Caco-2 (cell line): ENCODE results near the gene KMT2A. TPM values are rescaled to one million over a fixed set of nuclear protein-coding genes. Genes with fewer than 3 reads are reported as not detected.

Experiments
- BruUV-seq: library from RNA; stranded (reverse); fragments of 400-500 nt; replicated peaks from 2 replicates; lab custom pipeline; 2021; lab: Mats Ljungman, UMichigan
- CTCF ChIA-PET: fragments of 300-600 bp; sonication (Branson Sonifier 250); formaldehyde crosslinking; loops from one replicate; lab custom pipeline; 2022; ENCODE audit warnings: antibody characterized with exemption; lab: Charles Lee
- POLR2A ChIA-PET: fragments of 300-600 bp; sonication (Branson Sonifier 250); formaldehyde crosslinking; loops from one replicate; lab custom pipeline; 2022; ENCODE audit warnings: antibody characterized with exemption; lab: Charles Lee
- DNase-seq, 2 experiments: peaks; one replicate each; pipeline versions ENCODE4 v3.0.0 to v3.0.0-alpha.2; 2020 to 2022
- H3K27me3 ChIP-seq: replicated peaks from 2 replicates; pipeline ENCODE4 v1.6.0; 2011; ENCODE audit warnings: low read length; ENCODE audit not compliant: control insufficient read depth, insufficient read depth
- H3K36me3 ChIP-seq: 2 replicates; pipeline ENCODE4 v1.5.1; 2011; ENCODE audit warnings: low read length; ENCODE audit not compliant: control insufficient read depth, insufficient read depth
- H3K4me1 ChIP-seq: fragments of 250-450 bp; sonication (Bioruptor Pico); 2 replicates; pipeline ENCODE4 v1.5.1; 2020; ENCODE audit warnings: mild to moderate bottlenecking
- H3K4me3 ChIP-seq: 2 replicates; pipeline ENCODE4 v1.5.1; 2011; ENCODE audit warnings: low read depth, mild to moderate bottlenecking, control low read depth, low read length
- H3K9me3 ChIP-seq: fragments of 250-450 bp; sonication (Bioruptor Pico); 2 replicates; pipeline ENCODE4 v1.5.1; 2020; ENCODE audit warnings: mild to moderate bottlenecking, moderate library complexity
- H3K27ac Mint-ChIP-seq: one replicate; pipeline ENCODE4 v1.8.0; 2022; ENCODE audit warnings: mixed read lengths; ENCODE audit not compliant: unreplicated experiment
- H3K27me3 Mint-ChIP-seq: one replicate; pipeline ENCODE4 v1.8.0; 2022; ENCODE audit warnings: mixed read lengths; ENCODE audit not compliant: insufficient read depth, unreplicated experiment
- H3K36me3 Mint-ChIP-seq: one replicate; pipeline ENCODE4 v1.8.0; 2022; ENCODE audit warnings: mild to moderate bottlenecking, mixed read lengths; ENCODE audit not compliant: insufficient read depth, unreplicated experiment
- H3K4me1 Mint-ChIP-seq: one replicate; pipeline ENCODE4 v1.8.0; 2022; ENCODE audit warnings: low read depth, mixed read lengths; ENCODE audit not compliant: unreplicated experiment
- H3K4me3 Mint-ChIP-seq: one replicate; pipeline ENCODE4 v1.8.0; 2022; ENCODE audit warnings: mild to moderate bottlenecking, moderate library complexity, mixed read lengths; ENCODE audit not compliant: unreplicated experiment
- H3K9me3 Mint-ChIP-seq: one replicate; pipeline ENCODE4 v1.8.0; 2022; ENCODE audit warnings: mixed read lengths; ENCODE audit not compliant: unreplicated experiment
- CTCF ChIP-seq, 2 experiments: fragments of 200-600 bp in 1 of 2; IDR thresholded peaks; 1 replicate in 1 of 2; 2 replicates in 1 of 2; pipeline versions ENCODE4 v1.5.1 to v1.8.0; 2011 to 2022; ENCODE audit warnings: antibody characterized with exemption in 1 of 2, control low read depth in 1 of 2, inconsistent platforms in 1 of 2, low read depth in 1 of 2, low read length in 1 of 2, mild to moderate bottlenecking in 1 of 2, moderate library complexity in 1 of 2; ENCODE audit not compliant: insufficient read depth in 1 of 2, severe bottlenecking in 1 of 2, unreplicated experiment in 1 of 2
- intact Hi-C: fragments of 100-400 bp; cut with micrococcal nuclease; formaldehyde crosslinking; loops from one replicate; pipeline ENCODE4 v1.10.0; 2022; ENCODE audit not compliant: unreplicated experiment
- total RNA-seq: library from RNA; stranded (reverse); gene quantifications from 2 replicates; pipeline ENCODE4 v1.2.3, GENCODE V29; 2022

Gene KMT2A
- total RNA-seq, 1 experiment from 2014 or later, result 93.9 TPM

GRCh38 chr11:118430956-118431355 is 5.3 kb upstream of the KMT2A start:
- Histone ChIP-seq H3K36me3 (no peaks in the 10 kb centered on the region), H3K27me3 (no peaks in the 10 kb centered on the region), H3K4me3 (no peak overlapping the region), H3K4me1 (peaks cover 10% of the 10 kb centered on the region), H3K9me3 (no peaks in the 10 kb centered on the region)
- no peak overlapping the region for H3K27ac Mint-ChIP-seq
- intact Hi-C loops, result no loop called here
- peaks cover 3% of the 10 kb centered on the region for H3K36me3 Mint-ChIP-seq
- DNase-seq, result peak in 1 of 2 experiments; percentile 32
- H3K4me3 Mint-ChIP-seq, result no peak overlapping the region
- no peaks in the 10 kb centered on the region for H3K9me3 Mint-ChIP-seq
- no peaks in the 10 kb centered on the region for H3K27me3 Mint-ChIP-seq
- peaks cover 19% of the 10 kb centered on the region for H3K4me1 Mint-ChIP-seq
- TF ChIP-seq CTCF (IDR thresholded peaks at IDR 0.05; ENCODE audit: insufficient read depth in 1 of 2, low read depth in 1 of 2, low read length in 1 of 2, severe bottlenecking in 1 of 2, unreplicated experiment in 1 of 2), result peak; percentile 23 to 32
- CTCF ChIA-PET, result interaction anchor here (0.6 to 1.1 kb wide), 2 partner anchors 139 to 232 kb away, joined by 3 read pairs; no protein-coding TSS in a partner anchor
- POLR2A ChIA-PET, result no interaction called here
- BruUV-seq, result no TSS peak

- Histone ChIP-seq H3K36me3 (no peaks in the 10 kb centered on the region), H3K4me1 (peaks cover 17% of the 10 kb centered on the region), H3K4me3 (peak overlapping the region; percentile 97), H3K9me3 (no peaks in the 10 kb centered on the region), H3K27me3 (no peaks in the 10 kb centered on the region)
- ChIA-PET POLR2A (interaction anchor here (0.5 kb wide), 1 partner anchor 19 kb away, joined by 4 read pairs; no protein-coding TSS in a partner anchor), CTCF (interaction anchor here (1.0 kb wide), 1 partner anchor 205 kb away, joined by 3 read pairs; no protein-coding TSS in a partner anchor)
- Mint-ChIP-seq H3K4me1 (peaks cover 21% of the 10 kb centered on the region), H3K36me3 (peaks cover 25% of the 10 kb centered on the region), H3K9me3 (no peaks in the 10 kb centered on the region), H3K27me3 (no peaks in the 10 kb centered on the region), H3K4me3 (peak overlapping the region; percentile 82), H3K27ac (peak overlapping the region; percentile 88)
- TF ChIP-seq CTCF (IDR thresholded peaks at IDR 0.05; ENCODE audit: insufficient read depth in 1 of 2, low read depth in 1 of 2, low read length in 1 of 2, severe bottlenecking in 1 of 2, unreplicated experiment in 1 of 2), result no peak
- intact Hi-C loops, result no loop called here
- BruUV-seq, result no TSS peak
- no peak for DNase-seq
Measured at GRCh38 chr11:118434123-118434552, 2.2 kb upstream of the KMT2A start.

- DNase-seq, result peak; percentile 69 to 72
- H3K36me3 Mint-ChIP-seq, result peaks cover 28% of the 10 kb centered on the region
- H3K4me1 Mint-ChIP-seq, result peaks cover 21% of the 10 kb centered on the region
- Histone ChIP-seq H3K9me3 (no peaks in the 10 kb centered on the region), H3K27me3 (no peaks in the 10 kb centered on the region), H3K36me3 (no peaks in the 10 kb centered on the region), H3K4me1 (peaks cover 17% of the 10 kb centered on the region), H3K4me3 (peak overlapping the region; percentile 97)
- peak overlapping the region; percentile 88 for H3K27ac Mint-ChIP-seq
- H3K9me3 Mint-ChIP-seq, result no peaks in the 10 kb centered on the region
- peak overlapping the region; percentile 82 for H3K4me3 Mint-ChIP-seq
- TF ChIP-seq CTCF (IDR thresholded peaks at IDR 0.05; ENCODE audit: insufficient read depth in 1 of 2, low read depth in 1 of 2, low read length in 1 of 2, severe bottlenecking in 1 of 2, unreplicated experiment in 1 of 2), result no peak
- CTCF ChIA-PET, result interaction anchor here (1.0 kb wide), 3 partner anchors 14 to 263 kb away, joined by 3 to 7 read pairs (median 5); no protein-coding TSS in a partner anchor
- H3K27me3 Mint-ChIP-seq, result no peaks in the 10 kb centered on the region
- BruUV-seq, result no TSS peak
- intact Hi-C loops, result loop anchor here (1.0 kb wide), 2 partner anchors 33 to 54 kb away; partner anchors contain the start of gene ATP5MG
- POLR2A ChIA-PET, result interaction anchor here (0.5 to 1.3 kb wide), 3 partner anchors 18 to 564 kb away, joined by 4 to 6 read pairs (median 4); no protein-coding TSS in a partner anchor
Measured at GRCh38 chr11:118434553-118435289, 1.6 kb upstream of the KMT2A start.
